ENCODE measurements around the gene LRCH2. TPM values are rescaled to one million over a fixed set of nuclear protein-coding genes. Genes with fewer than 3 reads are reported as not detected.

LRCH2 gene, protein sequence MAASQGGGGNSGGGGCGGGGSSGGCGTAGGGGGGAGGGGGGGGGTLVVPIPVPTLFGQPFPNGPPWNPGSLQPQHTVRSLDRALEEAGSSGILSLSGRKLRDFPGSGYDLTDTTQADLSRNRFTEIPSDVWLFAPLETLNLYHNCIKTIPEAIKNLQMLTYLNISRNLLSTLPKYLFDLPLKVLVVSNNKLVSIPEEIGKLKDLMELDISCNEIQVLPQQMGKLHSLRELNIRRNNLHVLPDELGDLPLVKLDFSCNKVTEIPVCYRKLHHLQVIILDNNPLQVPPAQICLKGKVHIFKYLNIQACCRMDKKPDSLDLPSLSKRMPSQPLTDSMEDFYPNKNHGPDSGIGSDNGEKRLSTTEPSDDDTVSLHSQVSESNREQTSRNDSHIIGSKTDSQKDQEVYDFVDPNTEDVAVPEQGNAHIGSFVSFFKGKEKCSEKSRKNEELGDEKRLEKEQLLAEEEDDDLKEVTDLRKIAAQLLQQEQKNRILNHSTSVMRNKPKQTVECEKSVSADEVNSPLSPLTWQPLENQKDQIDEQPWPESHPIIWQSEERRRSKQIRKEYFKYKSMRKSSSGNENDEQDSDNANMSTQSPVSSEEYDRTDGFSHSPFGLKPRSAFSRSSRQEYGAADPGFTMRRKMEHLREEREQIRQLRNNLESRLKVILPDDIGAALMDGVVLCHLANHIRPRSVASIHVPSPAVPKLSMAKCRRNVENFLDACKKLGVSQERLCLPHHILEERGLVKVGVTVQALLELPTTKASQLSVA
- total RNA-seq, result 4.2 and 5.8 TPM in 2 replicates

GRCh38 chrX:115233497-115234455 lies at the start of gene LRCH2:
LRCH2 (minus strand) TSS chrX:115234096; CDS start chrX:115234041, 55 bp downstream.

GRCh38 chrX:115189110-115189509 lies 44.8 kb downstream of the LRCH2 start, which contains the start of gene RBMXL3:
RBMXL3 (plus strand) TSS chrX:115189410; CDS start chrX:115189442, 32 bp downstream.

Other genes starting within 250 kb of the LRCH2 start
- 0.32 and 0.91 TPM in 2 replicates for gene IL13RA2, start 216.5 kb downstream of the LRCH2 start, total RNA-seq
- gene RBMXL3, start 44.7 kb downstream of the LRCH2 start, total RNA-seq, result not detected in 2 replicates
- gene LUZP4, start 55.6 kb upstream of the LRCH2 start, total RNA-seq, result not detected in 2 replicates